ENCODE data around the gene MUC3A. TPM values are rescaled to one million over a fixed set of nuclear protein-coding genes. Genes with fewer than 3 reads are reported as not detected.
"Not testable (repeated sequence)": the region's sequence is repeated elsewhere in the genome, so short reads cannot be mapped to it uniquely, and the experiment has no call there.

Gene MUC3A
- total and polyA plus RNA-seq, 10 of the 15 experiments (the other 5 are each of a cell fraction or from before 2014, with no cell fraction given), result 0.07 to 0.10 TPM; not detected in 8

DNA sequence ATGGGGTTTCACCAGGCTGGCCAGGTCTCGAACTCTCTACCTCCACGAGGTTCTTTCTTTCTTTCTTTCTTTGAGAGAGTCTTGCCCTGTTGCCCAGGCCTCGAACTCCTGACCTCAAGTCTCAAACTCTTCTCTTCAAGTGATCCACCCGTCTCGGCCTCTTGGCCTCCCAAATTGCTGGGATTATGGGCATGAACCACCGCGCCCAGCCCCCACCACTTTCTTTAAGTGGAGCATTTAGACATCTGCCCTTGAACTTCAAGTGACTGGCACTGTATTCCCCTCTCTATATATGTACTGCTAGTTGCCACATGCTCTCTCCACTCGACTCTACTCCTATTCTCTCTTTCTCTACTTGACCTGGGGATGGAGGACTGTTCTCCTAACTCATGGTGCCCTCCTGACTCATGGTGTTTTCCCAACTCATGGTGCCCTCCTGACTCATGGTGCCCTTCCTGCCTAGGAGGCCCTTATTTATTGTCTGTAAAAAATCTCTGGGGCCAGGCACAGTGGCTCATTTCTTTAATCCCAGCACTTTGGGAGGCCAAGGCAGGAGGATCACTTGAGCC is 34.4 kb upstream of the MUC3A start:
- DNase-seq (ENCODE audit: low read depth, low spot score) (no peak), ATAC-seq (no peak), FAIRE-seq (no peak)
- H3K27ac ChIP-seq (ENCODE audit: control insufficient read depth, insufficient read depth), result no peak overlapping the region
- TF ChIP-seq NR2F1 (conservative IDR thresholded peaks at IDR 0.05) (no peak), ZBED1 (IDR thresholded peaks at IDR 0.05; ENCODE audit: borderline replicate concordance) (no peak), BHLHE40 (IDR thresholded peaks at IDR 0.05; ENCODE audit: borderline replicate concordance in 1 of 2, low read depth in 2 of 2, low read length in 1 of 2) (no peak), PAX8 (IDR thresholded peaks at IDR 0.05) (no peak), MXI1 (IDR thresholded peaks at IDR 0.05; ENCODE audit: low read depth, low read length) (no peak), SMAD1 (IDR thresholded peaks at IDR 0.05; ENCODE audit: low read depth, partially characterized antibody) (no peak), ZNF622 (IDR thresholded peaks at IDR 0.05) (no peak), MEF2A (IDR thresholded peaks at IDR 0.05; ENCODE audit: insufficient read depth, low read depth, low read length) (no peak), WRNIP1 (IDR thresholded peaks at IDR 0.05; ENCODE audit: borderline replicate concordance, low read depth, low read length) (no peak), MTA2 (IDR thresholded peaks at IDR 0.05; ENCODE audit: low read depth) (no peak), SUPT20H (IDR thresholded peaks at IDR 0.05; ENCODE audit: borderline replicate concordance, control insufficient read depth, low read depth, low read length) (no peak), SP1 (IDR thresholded peaks at IDR 0.05; ENCODE audit: low read depth, low read length) (no peak), MTA3 (IDR thresholded peaks at IDR 0.05; ENCODE audit: borderline replicate concordance, low read length) (no peak), CHD1 (IDR thresholded peaks at IDR 0.05; ENCODE audit: low read depth, low read length) (no peak), YY1 (IDR thresholded peaks at IDR 0.05; ENCODE audit: low read depth, low read length) (no peak), GABPA (IDR thresholded peaks at IDR 0.05; ENCODE audit: low read depth) (no peak), RBBP5 (conservative IDR thresholded peaks at IDR 0.05) (no peak)
- TF ChIP-seq, protein P1, sequence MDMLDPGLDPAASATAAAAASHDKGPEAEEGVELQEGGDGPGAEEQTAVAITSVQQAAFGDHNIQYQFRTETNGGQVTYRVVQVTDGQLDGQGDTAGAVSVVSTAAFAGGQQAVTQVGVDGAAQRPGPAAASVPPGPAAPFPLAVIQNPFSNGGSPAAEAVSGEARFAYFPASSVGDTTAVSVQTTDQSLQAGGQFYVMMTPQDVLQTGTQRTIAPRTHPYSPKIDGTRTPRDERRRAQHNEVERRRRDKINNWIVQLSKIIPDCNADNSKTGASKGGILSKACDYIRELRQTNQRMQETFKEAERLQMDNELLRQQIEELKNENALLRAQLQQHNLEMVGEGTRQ (IDR thresholded peaks at IDR 0.05; ENCODE audit: borderline replicate concordance, low read depth, low read length), result no peak
- TF ChIP-seq, protein P2, sequence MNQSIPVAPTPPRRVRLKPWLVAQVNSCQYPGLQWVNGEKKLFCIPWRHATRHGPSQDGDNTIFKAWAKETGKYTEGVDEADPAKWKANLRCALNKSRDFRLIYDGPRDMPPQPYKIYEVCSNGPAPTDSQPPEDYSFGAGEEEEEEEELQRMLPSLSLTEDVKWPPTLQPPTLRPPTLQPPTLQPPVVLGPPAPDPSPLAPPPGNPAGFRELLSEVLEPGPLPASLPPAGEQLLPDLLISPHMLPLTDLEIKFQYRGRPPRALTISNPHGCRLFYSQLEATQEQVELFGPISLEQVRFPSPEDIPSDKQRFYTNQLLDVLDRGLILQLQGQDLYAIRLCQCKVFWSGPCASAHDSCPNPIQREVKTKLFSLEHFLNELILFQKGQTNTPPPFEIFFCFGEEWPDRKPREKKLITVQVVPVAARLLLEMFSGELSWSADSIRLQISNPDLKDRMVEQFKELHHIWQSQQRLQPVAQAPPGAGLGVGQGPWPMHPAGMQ (IDR thresholded peaks at IDR 0.05; ENCODE audit: borderline replicate concordance), result no peak
- no peak overlapping the region for H2AFZ ChIP-seq (ENCODE audit: control insufficient read depth, low read depth, low read length)
- RAD21 ChIA-PET (ENCODE audit: unreplicated experiment), result no interaction called here
- no TSS peak for BruUV-seq (replicated peaks)
- H3K27me3 ChIP-seq (replicated peaks in 1 of 2; ENCODE audit: control insufficient read depth in 2 of 2, insufficient read depth in 2 of 2, low read length in 1 of 2), result no peaks in the 10 kb centered on the region; a peak in 1 of 4 replicates
- intact Hi-C loops (cut with micrococcal nuclease; ENCODE audit: unreplicated experiment) (no loop called here), in situ Hi-C loops (cut with MboI) (no loop called here)
- H3K4me3 ChIP-seq, result no peak overlapping the region
- no peaks in the 10 kb centered on the region for H3K9me3 ChIP-seq (replicated peaks; ENCODE audit: control insufficient read depth, insufficient read depth, low read length)
- 40% methylated on average over 8 of the region's 8 CpGs for WGBS (ENCODE audit: insufficient coverage, insufficient replicate concordance, low lambda C conversion rate, missing lambda C conversion rate)
- POLR2A ChIA-PET, result no interaction called here
- no peak overlapping the region for H3K9ac ChIP-seq (ENCODE audit: control insufficient read depth, insufficient read depth, low read length)
- SMC1A ChIA-PET (ENCODE audit: uncharacterized antibody, unreplicated experiment), result no interaction called here
- CTCF ChIA-PET, result no interaction called here
- no peaks in the 10 kb centered on the region for H3K36me3 ChIP-seq (ENCODE audit: control insufficient read depth in 2 of 2, insufficient read depth in 2 of 2, low read length in 1 of 2)
- H3K4me2 ChIP-seq (ENCODE audit: control insufficient read depth, insufficient read depth), result no peak overlapping the region
- no peaks in the 10 kb centered on the region for H4K20me1 ChIP-seq (ENCODE audit: control insufficient read depth, insufficient read depth)
- no peaks in the 10 kb centered on the region for H3K4me1 ChIP-seq (ENCODE audit: control insufficient read depth, insufficient read depth, low read length)
- H3K79me2 ChIP-seq (ENCODE audit: control insufficient read depth, insufficient read depth, low read length), result no peaks in the 10 kb centered on the region

DNA sequence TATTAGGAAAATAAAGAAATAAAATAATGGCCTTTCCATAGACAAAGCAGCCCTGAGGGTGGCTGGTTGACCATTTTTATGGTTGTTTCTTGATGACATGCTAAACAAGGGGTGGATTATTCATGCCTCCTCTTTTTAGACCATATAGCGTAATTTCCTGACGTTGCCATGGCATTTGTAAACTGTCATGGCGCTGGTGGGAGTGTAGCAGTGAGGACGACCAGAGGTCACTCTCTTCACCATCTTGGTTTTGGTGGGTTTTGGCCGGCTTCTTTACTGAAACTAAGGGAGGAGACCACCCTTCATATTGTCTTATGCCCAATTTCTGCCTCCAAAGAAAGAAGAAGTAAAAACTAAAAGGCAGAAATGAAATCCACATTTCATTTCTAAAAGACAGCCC is 30.0 kb upstream of the MUC3A start:
- CTCF ChIA-PET; ATAC-seq; H2AFZ ChIP-seq (ENCODE audit: control insufficient read depth, low read depth, low read length); H3K27me3 ChIP-seq (replicated peaks in 1 of 2; ENCODE audit: control insufficient read depth in 2 of 2, insufficient read depth in 2 of 2, low read length in 1 of 2); DNase-seq (ENCODE audit: low read depth, low spot score); RAD21 ChIA-PET (ENCODE audit: unreplicated experiment); BruUV-seq (replicated peaks); H3K36me3 ChIP-seq (ENCODE audit: control insufficient read depth in 2 of 2, insufficient read depth in 2 of 2, low read length in 1 of 2); H3K9ac ChIP-seq (ENCODE audit: control insufficient read depth, insufficient read depth, low read length); H3K4me3 ChIP-seq; H3K4me1 ChIP-seq (ENCODE audit: control insufficient read depth, insufficient read depth, low read length); H3K79me2 ChIP-seq (ENCODE audit: control insufficient read depth, insufficient read depth, low read length); in situ Hi-C loops (cut with MboI); H3K4me2 ChIP-seq (ENCODE audit: control insufficient read depth, insufficient read depth); FAIRE-seq; H3K27ac ChIP-seq (ENCODE audit: control insufficient read depth, insufficient read depth); H4K20me1 ChIP-seq (ENCODE audit: control insufficient read depth, insufficient read depth); intact Hi-C loops (cut with micrococcal nuclease; ENCODE audit: unreplicated experiment); H3K9me3 ChIP-seq (replicated peaks; ENCODE audit: control insufficient read depth, insufficient read depth, low read length): not testable (repeated sequence)
- POLR2A ChIA-PET, result interaction anchor here (0.6 kb wide), 1 partner anchor 58 kb away, joined by 3 read pairs; no protein-coding TSS in a partner anchor
- 42% methylated on average over 5 of the region's 5 CpGs for WGBS (ENCODE audit: insufficient coverage, insufficient replicate concordance, low lambda C conversion rate, missing lambda C conversion rate)
- SMC1A ChIA-PET (ENCODE audit: uncharacterized antibody, unreplicated experiment), result interaction anchor here (0.9 kb wide), 1 partner anchor 9 kb away, joined by 4 read pairs; no protein-coding TSS in a partner anchor
